HG03565 (cell line): ENCODE results near the gene FBXW9.
"Not testable (repeated sequence)": the region's sequence is repeated elsewhere in the genome, so short reads cannot be mapped to it uniquely, and the experiment has no call there.

Experiments
- ATAC-seq: cut with Tn5 transposase; IDR thresholded peaks from one replicate; pipeline ENCODE4 v1.9.1; 2021; ENCODE audit warnings: mild to moderate bottlenecking, moderate library complexity; ENCODE audit not compliant: unreplicated experiment

The FBXW9 gene

DNA sequence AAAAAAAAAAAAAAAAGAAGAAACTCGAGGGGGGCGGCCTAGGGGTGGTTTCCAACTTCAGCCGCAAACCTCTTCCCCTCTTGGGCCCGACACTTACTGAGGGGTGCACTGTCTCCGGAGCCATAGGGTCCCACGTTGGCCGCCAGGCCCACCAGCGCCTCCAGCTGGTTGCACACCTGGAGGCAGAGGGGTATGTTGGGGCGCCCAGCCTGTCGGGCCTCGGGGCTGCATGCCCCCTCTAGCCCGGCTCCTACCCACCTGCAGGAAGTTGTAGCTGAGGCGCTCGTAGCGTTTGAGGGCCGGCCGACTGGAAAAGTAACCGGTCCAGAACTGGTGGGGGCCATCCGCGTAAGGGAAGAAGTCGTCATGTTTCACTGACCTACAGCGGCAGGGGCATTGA lies 38.5 kb downstream of the FBXW9 start:
- ATAC-seq, result no peak

DNA sequence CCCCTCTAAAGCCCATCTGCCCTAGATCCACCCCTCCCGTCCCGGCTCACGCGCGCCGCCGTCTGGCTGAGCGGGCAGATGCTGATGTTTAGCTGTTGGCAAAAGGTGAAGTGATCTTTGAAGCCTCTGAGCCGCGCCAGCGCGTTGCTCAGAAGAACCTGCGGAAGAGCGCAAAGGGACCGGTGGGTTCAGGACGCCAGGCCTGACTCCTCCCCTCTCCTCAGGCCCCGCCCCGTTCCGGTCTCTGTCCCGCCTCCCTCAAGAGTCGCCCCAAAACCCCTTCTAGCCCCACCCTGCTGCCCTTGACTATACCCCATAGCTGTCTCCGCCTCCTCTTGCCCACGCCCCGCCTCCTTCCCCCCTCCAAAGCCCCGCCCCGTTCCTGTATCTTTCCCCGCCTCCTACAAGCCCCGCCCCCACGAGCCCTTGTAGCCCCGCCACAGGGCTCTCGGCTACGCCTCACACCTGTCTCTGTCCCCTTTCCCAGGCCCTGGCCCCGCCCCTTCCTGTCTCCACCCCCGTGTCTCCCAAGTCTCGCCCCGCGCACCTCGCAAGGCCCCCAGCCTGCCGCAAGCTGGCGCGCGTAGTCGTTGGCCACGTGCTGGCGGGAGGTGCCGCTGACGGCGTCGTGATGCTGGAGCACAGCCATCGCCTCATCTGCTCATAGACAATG lies 39.4 kb downstream of the FBXW9 start:
- no peak for ATAC-seq

DNA sequence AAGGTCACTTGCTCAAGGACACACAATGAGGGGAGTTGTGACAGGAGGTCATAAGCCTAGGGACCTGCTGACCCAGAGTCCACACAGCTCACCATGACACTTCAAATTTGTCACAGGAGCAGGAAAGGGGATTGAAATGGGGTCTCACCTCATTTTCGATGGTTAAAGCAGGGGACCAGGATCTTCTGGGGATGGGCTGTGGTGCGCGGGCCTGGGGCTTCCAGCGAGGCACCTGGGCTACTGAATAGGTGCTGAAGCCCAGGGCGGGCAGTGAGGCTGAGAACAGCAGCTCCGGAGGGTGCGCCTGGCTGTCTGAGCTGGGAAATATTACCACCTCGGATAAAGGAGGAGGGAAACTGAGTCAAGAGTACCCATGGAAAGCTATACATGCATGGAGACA lies 40.9 kb downstream of the FBXW9 start:
- no peak for ATAC-seq

DNA sequence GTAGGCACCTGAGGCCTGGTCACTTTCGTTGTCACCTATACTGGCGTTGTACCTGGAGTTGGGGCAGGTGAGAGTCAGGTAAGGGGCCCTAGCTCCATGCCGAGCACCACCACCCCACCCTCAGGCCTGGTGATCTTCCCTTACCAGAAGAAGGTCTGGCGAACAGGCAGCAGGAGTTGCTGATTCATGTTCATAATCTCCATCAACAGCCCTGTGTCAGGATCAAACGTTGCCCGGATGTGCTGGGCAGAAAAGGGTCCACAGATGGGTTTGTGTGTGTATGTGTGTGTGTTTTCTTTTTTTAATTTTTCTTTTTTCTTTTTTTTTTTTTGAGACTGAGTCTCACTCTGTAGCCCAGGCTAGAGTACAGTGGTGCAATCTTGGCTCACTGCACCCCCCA lies 44.2 kb downstream of the FBXW9 start:
- ATAC-seq, result no peak

DNA sequence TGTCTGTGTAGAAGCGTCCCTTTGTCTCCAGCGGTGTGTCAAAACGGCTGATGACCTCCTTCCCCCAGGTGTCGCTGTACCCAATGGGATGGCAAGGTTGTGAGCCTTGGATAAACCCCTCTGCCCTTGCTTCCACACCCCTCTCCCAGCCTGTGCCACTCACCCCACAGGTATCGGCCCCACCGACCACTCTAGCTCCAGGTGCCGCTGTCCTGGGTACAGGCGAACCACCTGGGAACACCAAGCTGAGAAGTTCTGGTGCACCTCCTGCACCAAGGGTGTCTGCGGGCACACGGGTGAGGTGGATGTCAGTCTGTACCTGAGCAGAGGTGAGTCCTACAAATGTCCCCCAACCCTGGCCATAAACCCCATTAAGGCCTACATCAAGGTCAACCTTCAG lies 46.5 kb downstream of the FBXW9 start:
- ATAC-seq, result no peak

DNA sequence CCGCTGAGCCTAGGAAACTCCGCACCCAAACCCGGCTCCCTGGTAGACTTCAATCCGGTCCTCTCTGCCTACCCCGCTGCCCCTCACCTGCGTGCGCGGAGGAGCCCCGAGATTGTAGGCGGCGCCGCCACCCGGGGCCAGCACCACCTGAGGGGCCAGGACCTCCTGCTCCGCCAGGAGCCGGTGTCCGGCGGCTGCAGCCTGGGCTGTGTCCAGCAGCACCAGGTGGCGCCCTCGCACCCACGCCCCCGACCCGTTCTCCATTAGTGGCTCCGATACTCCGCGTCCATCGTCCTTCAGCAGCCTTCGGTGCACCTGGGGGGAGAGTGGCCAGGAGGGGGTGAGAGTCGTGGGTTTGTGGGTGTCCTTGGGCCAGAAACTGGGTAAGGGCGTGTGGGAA lies 48.3 kb downstream of the FBXW9 start:
- ATAC-seq, result no peak

DNA sequence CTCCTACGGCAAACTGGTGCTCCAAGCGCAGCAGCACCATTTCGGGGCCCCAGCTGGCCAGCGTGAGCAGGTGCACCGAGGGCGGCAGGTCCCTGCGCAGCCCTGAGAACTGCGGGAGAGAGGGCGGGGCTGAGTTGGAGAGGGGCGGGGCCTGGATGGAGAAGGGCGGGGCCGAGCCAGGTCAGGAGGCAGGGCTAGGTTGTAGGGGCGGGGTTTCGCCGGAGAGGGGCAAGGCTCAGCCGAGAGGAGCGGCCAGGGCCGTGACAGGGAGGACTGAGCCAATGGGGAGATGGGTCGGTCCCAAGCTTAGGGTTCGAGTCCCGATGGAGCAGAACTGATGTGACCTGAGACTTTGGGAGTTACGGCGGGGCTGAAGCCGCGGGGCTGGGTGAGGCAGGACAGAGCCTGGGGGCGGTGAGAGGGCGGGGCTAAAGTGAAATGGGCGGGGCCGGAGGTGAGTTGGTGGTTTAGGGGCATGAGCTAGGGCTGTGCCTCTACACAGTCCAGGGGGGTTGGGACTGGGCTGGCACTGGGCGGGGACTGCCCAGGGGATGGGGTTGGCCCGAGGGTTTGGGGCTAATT lies 48.9 kb downstream of the FBXW9 start:
- ATAC-seq, result no peak

DNA sequence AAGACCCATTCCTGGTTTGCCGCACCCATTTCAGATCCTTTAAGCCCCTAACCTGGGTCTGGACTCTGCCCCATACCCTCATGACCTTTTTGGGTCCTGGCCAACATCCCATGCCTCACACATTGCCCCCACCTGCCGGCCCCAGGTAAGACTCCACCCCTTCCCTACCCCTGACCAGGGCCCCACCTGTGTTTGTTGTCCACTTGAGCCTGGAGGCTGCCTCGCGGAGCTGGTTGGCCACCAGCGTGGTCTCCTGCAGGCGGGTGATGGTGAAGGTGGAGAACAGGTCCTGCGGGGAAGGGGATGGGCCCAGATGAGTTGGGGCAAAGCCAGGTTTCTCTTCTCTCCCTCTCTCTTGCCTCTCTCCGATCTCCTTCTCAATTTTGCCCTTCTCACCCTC lies 49.4 kb downstream of the FBXW9 start:
- ATAC-seq, result no peak

DNA sequence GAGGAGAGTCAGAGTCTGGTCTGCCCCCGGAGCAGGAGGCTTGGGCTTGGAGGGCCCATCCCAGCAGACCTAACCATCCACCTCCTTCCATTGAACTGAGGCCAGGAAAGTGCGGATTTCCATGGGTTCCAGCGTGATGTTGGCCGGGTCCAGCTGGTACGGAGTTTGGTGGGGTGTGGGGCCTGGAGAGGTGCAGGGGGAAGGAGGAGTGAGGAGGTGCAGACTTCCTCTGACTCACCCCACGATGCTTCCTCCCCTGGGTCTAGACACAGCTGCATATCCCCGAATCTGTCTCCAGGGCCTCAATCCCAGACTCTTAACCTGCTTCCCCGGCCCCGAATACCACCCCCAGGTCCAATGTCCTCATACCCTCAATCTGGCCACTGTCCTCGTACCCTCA lies 49.9 kb downstream of the FBXW9 start:
- ATAC-seq, result no peak

DNA sequence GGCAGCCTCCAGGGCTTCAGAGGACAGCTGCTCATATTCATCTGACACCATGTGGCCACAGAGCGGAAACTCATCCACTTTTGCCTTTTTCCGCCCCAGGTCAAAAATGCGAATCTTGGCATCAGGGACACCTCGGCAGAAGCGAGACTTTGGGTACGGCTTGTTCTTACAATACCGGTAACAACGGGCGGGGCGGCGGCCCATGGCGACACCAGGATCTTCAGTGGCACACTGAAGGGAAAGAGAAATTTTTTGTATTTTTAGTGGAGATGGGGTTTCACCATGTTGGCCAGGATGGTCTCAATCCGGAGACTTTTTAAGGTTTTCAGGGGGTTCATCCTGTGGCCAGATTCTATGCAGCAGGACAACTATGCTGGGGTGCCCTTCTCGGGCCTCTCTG lies 52.7 kb downstream of the FBXW9 start:
- not testable (repeated sequence) for ATAC-seq

DNA sequence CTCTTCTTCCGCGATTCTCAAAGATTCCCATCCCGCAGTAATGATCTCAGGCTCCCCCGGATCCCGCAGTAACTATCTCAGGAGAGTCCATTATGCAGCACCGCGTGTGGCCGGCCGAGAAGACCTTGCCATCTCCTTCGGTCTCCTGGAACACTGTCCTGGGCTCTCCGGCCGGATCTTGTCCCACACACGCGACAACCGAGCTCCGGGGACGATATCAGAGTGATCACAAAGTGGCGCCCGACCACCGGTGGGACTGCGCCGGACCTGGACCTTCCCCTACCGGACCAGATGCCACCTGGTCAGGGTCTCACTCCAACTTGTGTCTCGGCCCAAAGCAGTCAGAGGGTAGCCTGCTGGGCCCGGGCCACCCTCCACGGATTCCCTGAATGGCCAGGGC lies 53.9 kb downstream of the FBXW9 start:
- no peak for ATAC-seq

DNA sequence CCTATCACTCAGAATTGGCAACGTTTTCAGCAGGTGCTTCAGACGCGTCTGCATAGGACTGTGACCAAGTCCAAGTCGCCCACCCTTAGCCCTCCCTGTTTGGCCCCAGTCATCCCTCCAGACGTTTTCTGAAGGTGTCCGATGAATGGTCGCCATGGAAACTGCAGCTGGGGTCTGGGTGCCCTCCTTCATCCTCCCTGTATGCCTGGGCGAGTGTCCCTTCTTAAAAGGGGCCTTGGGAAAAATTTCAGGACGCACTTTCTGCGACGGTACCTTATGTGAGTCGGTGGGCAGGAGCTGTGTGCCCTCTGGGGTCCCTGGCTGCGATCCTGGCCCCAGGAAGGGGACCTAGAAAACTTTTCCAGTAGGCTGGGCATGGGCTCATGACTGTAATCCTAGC lies 55.0 kb downstream of the FBXW9 start:
- no peak for ATAC-seq

DNA sequence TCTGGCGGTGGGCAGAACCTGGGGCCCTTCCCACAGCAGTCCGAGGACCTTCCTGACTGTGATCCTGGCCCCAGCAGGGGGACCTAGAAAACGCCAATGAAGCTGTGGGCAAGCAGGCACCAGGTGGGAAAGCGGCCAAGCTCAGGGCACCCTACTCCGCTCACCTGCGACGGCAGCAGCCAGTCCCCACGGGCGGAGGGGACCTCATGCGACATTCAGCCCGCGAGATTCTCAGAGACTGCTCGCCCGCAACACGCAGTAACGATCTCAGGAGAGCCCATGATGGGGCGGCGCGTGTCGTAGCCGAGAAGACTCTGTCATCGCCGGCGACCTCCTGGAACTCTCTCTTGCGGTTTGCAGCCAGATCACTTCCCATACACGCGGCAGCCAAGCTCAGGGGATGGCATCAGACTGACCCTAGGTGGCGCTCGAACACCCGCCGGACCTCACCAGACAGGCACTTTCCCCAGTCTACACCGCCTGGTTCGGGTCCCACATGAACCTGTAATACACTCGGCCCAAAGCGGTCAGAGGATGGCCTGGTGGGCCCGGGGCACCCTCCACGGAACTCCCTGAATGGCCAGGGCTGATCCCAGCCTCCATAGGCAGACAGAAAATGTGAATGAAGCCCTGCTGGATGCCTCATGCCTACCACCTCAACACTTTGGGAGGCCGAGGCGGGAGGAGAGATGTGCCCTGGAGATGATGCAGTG lies 56.4 kb downstream of the FBXW9 start:
- no peak for ATAC-seq
